ENCODE results near the gene SETX.

SETX gene

GRCh38 chr9:132356324-132356924, 1.6 kb upstream of the SETX start:
- no peak for DNase-seq

- DNase-seq: no peak
Measured at GRCh38 chr9:132351404-132352045, 3.3 kb downstream of the SETX start.

- peak in 1 of 2 experiments; percentile 20 for DNase-seq
Measured at GRCh38 chr9:132350861-132351315, 3.9 kb downstream of the SETX start.

- no peak for DNase-seq
Measured at GRCh38 chr9:132348676-132349075, 6.1 kb downstream of the SETX start.

GRCh38 chr9:132346177-132346576, 8.6 kb downstream of the SETX start:
- DNase-seq: no peak

GRCh38 chr9:132341177-132341840, 13.5 kb downstream of the SETX start:
- no peak for DNase-seq

- DNase-seq: no peak
Measured at GRCh38 chr9:132334364-132334763, 20.4 kb downstream of the SETX start.

- no peak for DNase-seq
Measured at GRCh38 chr9:132333556-132333955, 21.2 kb downstream of the SETX start.

- no peak for DNase-seq
Measured at GRCh38 chr9:132328580-132328979, 26.2 kb downstream of the SETX start.

GRCh38 chr9:132327537-132327936, 27.2 kb downstream of the SETX start:
- no peak for DNase-seq

- no peak for DNase-seq
Measured at GRCh38 chr9:132324425-132324824, 30.4 kb downstream of the SETX start.

- no peak for DNase-seq
Measured at GRCh38 chr9:132319421-132320110, 35.2 kb downstream of the SETX start.

- DNase-seq: no peak
Measured at GRCh38 chr9:132312873-132313272, 41.9 kb downstream of the SETX start.

- no peak for DNase-seq
Measured at GRCh38 chr9:132312426-132312825, 42.4 kb downstream of the SETX start.

- no peak for DNase-seq
Measured at GRCh38 chr9:132311978-132312377, 42.8 kb downstream of the SETX start.

- DNase-seq: no peak
Measured at GRCh38 chr9:132309056-132309455, 45.7 kb downstream of the SETX start.

- no peak for DNase-seq
Measured at GRCh38 chr9:132301521-132301920, 53.3 kb downstream of the SETX start.

- no peak for DNase-seq
Measured at GRCh38 chr9:132299221-132299620, 55.6 kb downstream of the SETX start.

- DNase-seq: no peak
Measured at GRCh38 chr9:132295181-132295580, 59.6 kb downstream of the SETX start.

- no peak for DNase-seq
Measured at GRCh38 chr9:132293145-132293721, 61.6 kb downstream of the SETX start.

GRCh38 chr9:132288966-132289365, 65.8 kb downstream of the SETX start:
- no peak for DNase-seq

GRCh38 chr9:132288361-132288760, 66.4 kb downstream of the SETX start:
- DNase-seq: no peak

GRCh38 chr9:132287256-132287760, 67.5 kb downstream of the SETX start:
- DNase-seq: no peak

Data from AML-193 (cell line).